RWPE2 (cell line): ENCODE data around the gene ZBTB37.
A peak's percentile ranks its signal among the peaks of the same experiment; 100 is the strongest.

ENCODE experiments used
- ATAC-seq: fragments of 200-7000 bp; cut with Tn5 transposase; 3 replicates; pipeline ENCODE4 v1.9.1; 2021; ENCODE audit warnings: low read depth
- DNase-seq: peaks from one replicate; pipeline ENCODE4 v3.0.0-alpha.2; 2020; ENCODE audit warnings: low spot score
- H3K27ac ChIP-seq: fragments of 450-650 bp; 2 replicates; pipeline ENCODE4 v1.5.1; 2017; ENCODE audit warnings: mild to moderate bottlenecking; ENCODE audit not compliant: poor library complexity, severe bottlenecking
- H3K27me3 ChIP-seq: fragments of 250-450 bp; sonication (Bioruptor Pico); 2 replicates; pipeline ENCODE4 v1.5.1; 2021; ENCODE audit warnings: mild to moderate bottlenecking, moderate library complexity; ENCODE audit not compliant: insufficient read depth, poor library complexity, severe bottlenecking
- H3K36me3 ChIP-seq: fragments of 250-450 bp; sonication (Bioruptor Pico); 2 replicates; pipeline ENCODE4 v1.5.1; 2020; ENCODE audit warnings: low read depth, mild to moderate bottlenecking, moderate library complexity
- H3K4me1 ChIP-seq: fragments of 250-450 bp; sonication (Bioruptor Pico); 2 replicates; pipeline ENCODE4 v1.5.1; 2021; ENCODE audit warnings: mild to moderate bottlenecking, moderate library complexity; ENCODE audit not compliant: insufficient read depth, poor library complexity, severe bottlenecking
- H3K4me3 ChIP-seq: fragments of 250-450 bp; sonication (Bioruptor Pico); 2 replicates; pipeline ENCODE4 v1.5.1; 2021; ENCODE audit warnings: mild to moderate bottlenecking, moderate library complexity; ENCODE audit not compliant: severe bottlenecking
- H3K9me3 ChIP-seq: fragments of 250-450 bp; sonication (Bioruptor Pico); 2 replicates; pipeline ENCODE4 v1.5.1; 2021; ENCODE audit warnings: mild to moderate bottlenecking, moderate library complexity; ENCODE audit not compliant: severe bottlenecking
- TF ChIP-seq, protein P1 (sequence below): fragments of 450-650 bp; IDR thresholded peaks from one replicate; pipeline ENCODE4 v1.5.1; 2017; ENCODE audit warnings: mild to moderate bottlenecking, moderate library complexity; ENCODE audit not compliant: poor library complexity, severe bottlenecking

ZBTB37 gene, protein sequence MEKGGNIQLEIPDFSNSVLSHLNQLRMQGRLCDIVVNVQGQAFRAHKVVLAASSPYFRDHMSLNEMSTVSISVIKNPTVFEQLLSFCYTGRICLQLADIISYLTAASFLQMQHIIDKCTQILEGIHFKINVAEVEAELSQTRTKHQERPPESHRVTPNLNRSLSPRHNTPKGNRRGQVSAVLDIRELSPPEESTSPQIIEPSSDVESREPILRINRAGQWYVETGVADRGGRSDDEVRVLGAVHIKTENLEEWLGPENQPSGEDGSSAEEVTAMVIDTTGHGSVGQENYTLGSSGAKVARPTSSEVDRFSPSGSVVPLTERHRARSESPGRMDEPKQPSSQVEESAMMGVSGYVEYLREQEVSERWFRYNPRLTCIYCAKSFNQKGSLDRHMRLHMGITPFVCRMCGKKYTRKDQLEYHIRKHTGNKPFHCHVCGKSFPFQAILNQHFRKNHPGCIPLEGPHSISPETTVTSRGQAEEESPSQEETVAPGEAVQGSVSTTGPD

DNA sequence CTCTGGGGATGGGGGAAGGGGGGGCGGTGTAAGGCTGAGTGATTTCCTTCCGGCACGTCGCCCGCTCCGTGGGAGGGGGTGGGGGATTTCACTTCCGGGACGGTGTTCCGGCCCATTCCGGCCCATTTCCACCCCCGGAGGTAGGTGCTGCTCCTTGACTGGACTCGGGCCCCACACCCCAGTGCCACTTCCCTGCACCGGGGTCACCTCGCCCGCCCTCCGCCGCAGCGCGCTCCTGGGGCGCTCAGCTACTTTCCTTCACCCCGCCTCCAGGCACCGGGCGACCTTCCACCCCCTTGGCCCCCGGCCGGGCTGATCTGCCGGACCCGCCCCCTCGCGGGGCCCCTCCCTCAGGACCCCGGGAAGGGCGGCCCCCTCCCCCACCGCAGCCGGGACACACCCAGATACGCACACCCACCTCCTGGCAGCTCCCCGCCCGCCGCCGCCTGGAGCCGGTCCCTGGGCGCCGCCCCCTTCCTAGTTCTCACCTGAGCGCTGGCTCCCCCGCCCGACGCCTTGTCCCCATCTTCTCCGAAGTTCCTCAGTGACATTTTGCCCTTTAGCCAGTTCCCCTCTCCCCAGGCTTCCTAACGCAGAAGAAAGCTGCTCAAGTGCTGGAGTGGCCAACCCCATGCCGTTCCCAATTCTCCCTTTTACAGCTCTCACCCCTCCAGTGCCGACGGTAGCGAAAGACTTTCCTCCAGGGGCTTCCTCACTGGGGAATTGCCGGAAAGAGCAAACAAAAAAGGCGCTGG is at the start of gene ZBTB37:
Gene ZBTB37 (plus strand): TSS at position 115 of the 755 bp plus-strand sequence. CDS start 1,846 bp downstream, outside the sequence.
- H3K9me3 ChIP-seq = no peaks in the 10 kb centered on the region
- TF ChIP-seq, protein P1, sequence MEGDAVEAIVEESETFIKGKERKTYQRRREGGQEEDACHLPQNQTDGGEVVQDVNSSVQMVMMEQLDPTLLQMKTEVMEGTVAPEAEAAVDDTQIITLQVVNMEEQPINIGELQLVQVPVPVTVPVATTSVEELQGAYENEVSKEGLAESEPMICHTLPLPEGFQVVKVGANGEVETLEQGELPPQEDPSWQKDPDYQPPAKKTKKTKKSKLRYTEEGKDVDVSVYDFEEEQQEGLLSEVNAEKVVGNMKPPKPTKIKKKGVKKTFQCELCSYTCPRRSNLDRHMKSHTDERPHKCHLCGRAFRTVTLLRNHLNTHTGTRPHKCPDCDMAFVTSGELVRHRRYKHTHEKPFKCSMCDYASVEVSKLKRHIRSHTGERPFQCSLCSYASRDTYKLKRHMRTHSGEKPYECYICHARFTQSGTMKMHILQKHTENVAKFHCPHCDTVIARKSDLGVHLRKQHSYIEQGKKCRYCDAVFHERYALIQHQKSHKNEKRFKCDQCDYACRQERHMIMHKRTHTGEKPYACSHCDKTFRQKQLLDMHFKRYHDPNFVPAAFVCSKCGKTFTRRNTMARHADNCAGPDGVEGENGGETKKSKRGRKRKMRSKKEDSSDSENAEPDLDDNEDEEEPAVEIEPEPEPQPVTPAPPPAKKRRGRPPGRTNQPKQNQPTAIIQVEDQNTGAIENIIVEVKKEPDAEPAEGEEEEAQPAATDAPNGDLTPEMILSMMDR = peak; percentile 22
- no peaks in the 10 kb centered on the region for H3K27me3 ChIP-seq
- H3K27ac ChIP-seq = peak within 1 kb of the TSS; percentile 91
- H3K4me3 ChIP-seq = peak within 1 kb of the TSS; percentile 92
- DNase-seq (peak; percentile 94), ATAC-seq (peak; percentile 68)
- H3K36me3 ChIP-seq = peaks cover 60% of the 10 kb centered on the region
- peaks cover 18% of the 10 kb centered on the region for H3K4me1 ChIP-seq

GRCh38 chr1:173818459-173818858 is 49.7 kb upstream of the ZBTB37 start:
- DNase-seq (no peak), ATAC-seq (no peak)
- TF ChIP-seq, protein P1 = no peak
- no peaks in the 10 kb centered on the region for H3K9me3 ChIP-seq
- H3K4me3 ChIP-seq = no peak overlapping the region
- H3K4me1 ChIP-seq = peaks cover 9% of the 10 kb centered on the region
- no peak overlapping the region for H3K27ac ChIP-seq
- peaks cover 49% of the 10 kb centered on the region for H3K36me3 ChIP-seq
- no peaks in the 10 kb centered on the region for H3K27me3 ChIP-seq

DNA sequence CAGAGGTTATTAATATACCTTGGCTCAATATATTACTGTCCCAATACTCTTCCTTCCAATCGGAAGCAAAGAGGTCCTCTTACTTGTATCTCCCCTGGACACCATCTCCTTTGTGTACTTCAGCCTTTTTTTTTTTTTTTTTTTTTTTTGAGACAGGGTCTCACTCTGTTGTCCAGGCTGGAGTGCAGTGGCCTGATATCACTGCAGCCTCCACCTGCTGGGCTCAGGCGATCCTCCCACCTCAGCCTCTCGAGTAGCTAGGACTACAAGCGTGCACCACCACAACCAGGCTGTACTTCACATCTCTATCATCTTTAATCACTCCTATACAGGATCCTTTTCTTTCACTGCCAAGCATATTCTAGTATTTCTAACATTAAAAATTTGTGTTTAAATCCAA is 46.5 kb upstream of the ZBTB37 start:
- no peak for ATAC-seq
- no peak for DNase-seq
- TF ChIP-seq, protein P1 = no peak
- no peak overlapping the region for H3K4me3 ChIP-seq
- H3K9me3 ChIP-seq = no peaks in the 10 kb centered on the region
- H3K4me1 ChIP-seq = peaks cover 9% of the 10 kb centered on the region
- peaks cover 49% of the 10 kb centered on the region for H3K36me3 ChIP-seq
- H3K27me3 ChIP-seq = no peaks in the 10 kb centered on the region
- no peak overlapping the region for H3K27ac ChIP-seq

GRCh38 chr1:173823781-173824314 is 44.3 kb upstream of the ZBTB37 start:
- Histone ChIP-seq H3K4me1 (peaks cover 16% of the 10 kb centered on the region), H3K36me3 (peaks cover 51% of the 10 kb centered on the region), H3K4me3 (peak overlapping the region; percentile 75), H3K27ac (peak overlapping the region; percentile 87), H3K9me3 (no peaks in the 10 kb centered on the region), H3K27me3 (no peaks in the 10 kb centered on the region)
- ATAC-seq = peak; percentile 30
- no peak for DNase-seq
- TF ChIP-seq, protein P1 = no peak
